ENCODE data around the gene GNE. TPM values are rescaled to one million over a fixed set of nuclear protein-coding genes. Genes with fewer than 3 reads are reported as not detected.

Gene GNE
- total RNA-seq, 1 experiment from 2014 or later, result 8.4 TPM

Other genes with a start within 250 kb of the GNE start
- 3.8 TPM for gene RECK, start 221.5 kb downstream of the GNE start, total RNA-seq (2021; ENCODE audit: unreplicated experiment)
- gene GLIPR2, start 121.7 kb downstream of the GNE start, total RNA-seq (2021; ENCODE audit: unreplicated experiment), result 14.5 TPM
- gene CCIN, start 89.1 kb downstream of the GNE start, total RNA-seq (2021; ENCODE audit: unreplicated experiment), result 0.20 TPM
- 152 TPM for gene CLTA, start 67.5 kb downstream of the GNE start, total RNA-seq (2021; ENCODE audit: unreplicated experiment)
- 18.1 TPM for gene RNF38, start 141.8 kb upstream of the GNE start, total RNA-seq (2021; ENCODE audit: unreplicated experiment)